WI38 (cell line): ENCODE measurements around the gene GHRHR.

Experiments used
- H3K4me3 ChIP-seq: 2 replicates; pipeline ENCODE4 v1.5.1; 2011; ENCODE audit warnings: low read depth, mild to moderate bottlenecking, control low read depth, low read length
- CTCF ChIP-seq: IDR thresholded peaks from 2 replicates; pipeline ENCODE4 v1.5.1; 2012; ENCODE audit warnings: low read depth, mild to moderate bottlenecking, control low read depth, low read length

The GHRHR gene

GRCh38 chr7:30933124-30933974 is 30.4 kb upstream of the GHRHR start:
- H3K4me3 ChIP-seq, result no peak overlapping the region
- TF ChIP-seq CTCF, result no peak

- no peak for TF ChIP-seq CTCF
- no peak overlapping the region for H3K4me3 ChIP-seq
These were observed 29.5 kb upstream of the GHRHR start for GRCh38 chr7:30934225-30934624.

- TF ChIP-seq CTCF, result no peak
These were observed 28.8 kb upstream of the GHRHR start for GRCh38 chr7:30934732-30935568.

GRCh38 chr7:30935569-30935877 is 28.2 kb upstream of the GHRHR start:
- no peak for TF ChIP-seq CTCF
- no peak overlapping the region for H3K4me3 ChIP-seq

More at GRCh38 chr7:30934732-30935568, 28.8 kb upstream of the GHRHR start:
- no peak overlapping the region for H3K4me3 ChIP-seq

- no peak overlapping the region for H3K4me3 ChIP-seq
- TF ChIP-seq CTCF, result no peak
These were observed 27.0 kb upstream of the GHRHR start for GRCh38 chr7:30936650-30937245.

- no peak overlapping the region for H3K4me3 ChIP-seq
- TF ChIP-seq CTCF, result no peak
These were observed 26.3 kb upstream of the GHRHR start for GRCh38 chr7:30937416-30937815.
